SK-N-SH (cell line): Measurements from ENCODE around the gene ASB18. TPM values are rescaled to one million over a fixed set of nuclear protein-coding genes. Genes with fewer than 3 reads are reported as not detected.

Experiments used
- CTCF ChIA-PET: fragments of 300-600, 350-600 bp; formaldehyde crosslinking; extraction: SDS; loops from one replicate; lab custom pipeline; 2021; lab: Yijun Ruan, JAX
- POLR2A ChIA-PET: fragments of 350-600 bp; sonication (Branson Sonifier 250); formaldehyde crosslinking; extraction: SDS; loops from one replicate; lab custom pipeline; 2020; ENCODE audit warnings: antibody characterized with exemption, inconsistent platforms; lab: Yijun Ruan, JAX
- DNase-seq: peaks from one replicate; pipeline ENCODE4 v3.0.0; 2012
- H2AFZ ChIP-seq: fragments of 200-600 bp; sonication (generic); 2 replicates; pipeline ENCODE4 v1.8.1; 2016; ENCODE audit warnings: antibody characterized with exemption, mild to moderate bottlenecking, low read depth
- H3F3A ChIP-seq: fragments of 200-600 bp; sonication (generic); replicated peaks from 2 replicates; pipeline ENCODE3; 2016; ENCODE audit warnings: antibody characterized with exemption, mild to moderate bottlenecking; ENCODE audit not compliant: insufficient read depth
- H3K27ac ChIP-seq, 2 experiments: fragments of 200-500 bp in 1 of 2; fragments of 200-600 bp in 1 of 2; sonication (Bioruptor generic) in 1 of 2; sonication (generic), shearing (Covaris generic) in 1 of 2; 2 replicates each; pipeline versions ENCODE4 v1.5.1 to v1.6.1; 2014 to 2016; ENCODE audit warnings: low read depth in 2 of 2, inconsistent platforms in 1 of 2, low read length in 1 of 2, mild to moderate bottlenecking in 1 of 2, mixed read lengths in 1 of 2
- H3K27me3 ChIP-seq: fragments of 200-600 bp; sonication (generic), shearing (Covaris generic); 2 replicates; pipeline ENCODE4 v1.6.1; 2016; ENCODE audit warnings: mixed run types; ENCODE audit not compliant: insufficient read depth
- H3K36me3 ChIP-seq, 2 experiments: fragments of 200-500 bp in 1 of 2; fragments of 200-600 bp in 1 of 2; sonication (Bioruptor generic) in 1 of 2; sonication (generic) in 1 of 2; replicated peaks in 1 of 2; 2 replicates each; pipeline versions ENCODE3 to v1.5.1; 2014 to 2016; ENCODE audit warnings: low read length in 1 of 2, mild to moderate bottlenecking in 1 of 2; ENCODE audit not compliant: insufficient read depth in 2 of 2, control insufficient read depth in 1 of 2
- H3K4me1 ChIP-seq, 2 experiments: fragments of 200-500 bp in 1 of 2; fragments of 200-600 bp in 1 of 2; sonication (Bioruptor generic) in 1 of 2; sonication (generic), shearing (Covaris generic) in 1 of 2; 2 replicates each; pipeline versions ENCODE4 v1.5.1 to v1.6.1; 2014 to 2016; ENCODE audit warnings: low read depth in 1 of 2, low read length in 1 of 2, mixed run types in 1 of 2; ENCODE audit not compliant: insufficient read depth in 2 of 2, control insufficient read depth in 1 of 2
- H3K4me2 ChIP-seq: fragments of 200-600 bp; sonication (generic), shearing (Covaris generic); 2 replicates; pipeline ENCODE4 v1.6.1; 2017; ENCODE audit warnings: mixed run types
- H3K4me3 ChIP-seq, 2 experiments: fragments of 200-500 bp in 1 of 2; fragments of 200-600 bp in 1 of 2; sonication (Bioruptor generic) in 1 of 2; sonication (generic), shearing (Covaris generic) in 1 of 2; 2 replicates each; pipeline versions ENCODE4 v1.5.1 to v1.8.1; 2014 to 2016; ENCODE audit warnings: low read depth in 2 of 2, inconsistent platforms in 1 of 2, low read length in 1 of 2, mild to moderate bottlenecking in 1 of 2, mixed read lengths in 1 of 2, moderate library complexity in 1 of 2
- H3K79me2 ChIP-seq: fragments of 200-600 bp; sonication (generic); 2 replicates; pipeline ENCODE4 v1.8.1; 2017; ENCODE audit warnings: mild to moderate bottlenecking; ENCODE audit not compliant: insufficient read depth
- H3K9ac ChIP-seq: fragments of 200-600 bp; sonication (generic); 2 replicates; pipeline ENCODE4 v1.6.1; 2017; ENCODE audit warnings: mixed run types
- H3K9me2 ChIP-seq: fragments of 200-600 bp; sonication (generic); 2 replicates; pipeline ENCODE4 v1.6.1; 2017; ENCODE audit warnings: mixed run types
- H3K9me3 ChIP-seq: fragments of 200-600 bp; sonication (generic); 2 replicates; pipeline ENCODE4 v1.6.1; 2017; ENCODE audit warnings: mixed run types, mild to moderate bottlenecking, moderate library complexity
- H4K20me1 ChIP-seq: fragments of 200-600 bp; sonication (generic); 2 replicates; pipeline ENCODE4 v1.6.1; 2017; ENCODE audit warnings: mild to moderate bottlenecking, mixed run types; ENCODE audit not compliant: insufficient read depth
- CHD2 ChIP-seq: fragments of 150-350 bp; IDR thresholded peaks from 2 replicates; pipeline ENCODE4 v1.6.1; 2018; ENCODE audit warnings: low read length; ENCODE audit not compliant: partially characterized antibody
- ELF1 ChIP-seq: IDR thresholded peaks from 2 replicates; pipeline ENCODE4 v1.4.0; 2012
- EZH2phosphoT487 ChIP-seq: fragments of 200-600 bp; sonication (generic); IDR thresholded peaks from 2 replicates; pipeline ENCODE4 v1.6.1; 2017; ENCODE audit warnings: low read depth, mixed run types, mild to moderate bottlenecking, antibody characterized with exemption, moderate library complexity, borderline replicate concordance
- FOXJ3 ChIP-seq: sonication (generic); formaldehyde crosslinking; IDR thresholded peaks from 2 replicates; pipeline ENCODE4 v1.5.1; 2020; ENCODE audit warnings: mild to moderate bottlenecking, missing genetic modification reagents
- GATA2 ChIP-seq: sonication (generic); formaldehyde crosslinking; IDR thresholded peaks from 2 replicates; pipeline ENCODE4 v1.5.0; 2020; ENCODE audit warnings: mild to moderate bottlenecking, missing genetic modification reagents
- IRF3 ChIP-seq: fragments of 150-350 bp; IDR thresholded peaks from 2 replicates; pipeline ENCODE4 v1.6.1; 2016; ENCODE audit warnings: mild to moderate bottlenecking, low read depth, low read length
- NFIC ChIP-seq: IDR thresholded peaks from 2 replicates; pipeline ENCODE4 v1.4.0; 2012; ENCODE audit warnings: borderline replicate concordance
- PBX3 ChIP-seq: IDR thresholded peaks from 2 replicates; pipeline ENCODE4; 2012
- POLR2AphosphoS5 ChIP-seq: IDR thresholded peaks from 2 replicates; pipeline ENCODE4 v1.6.1; 2012; ENCODE audit warnings: low read depth, low read length
- REST ChIP-seq: IDR thresholded peaks from 2 replicates; pipeline ENCODE4 v1.6.1; 2012; ENCODE audit warnings: mild to moderate bottlenecking, low read depth, low read length, moderate library complexity
- RFX5 ChIP-seq: IDR thresholded peaks from 2 replicates; pipeline ENCODE4 v1.6.1; 2012; ENCODE audit warnings: mild to moderate bottlenecking, improper control_type of control experiment, low read length
- SMC3 ChIP-seq: IDR thresholded peaks from 2 replicates; pipeline ENCODE4 v1.6.1; 2012; ENCODE audit warnings: low read depth, low read length, improper control_type of control experiment
- TCF12 ChIP-seq: IDR thresholded peaks from 2 replicates; pipeline ENCODE4 v1.4.0; 2012
- TEAD4 ChIP-seq: IDR thresholded peaks from 2 replicates; pipeline ENCODE4 v1.4.0; 2012; ENCODE audit warnings: mild to moderate bottlenecking, borderline replicate concordance; ENCODE audit not compliant: insufficient read depth
- USF1 ChIP-seq: IDR thresholded peaks from 2 replicates; pipeline ENCODE4 v1.4.0; 2012; ENCODE audit warnings: low read depth, borderline replicate concordance
- USF2 ChIP-seq: fragments of 150-350 bp; IDR thresholded peaks from 2 replicates; pipeline ENCODE4 v1.6.1; 2017; ENCODE audit warnings: antibody characterized with exemption, low read length, low read depth, borderline replicate concordance
- WGBS: methylation state at CpG from one replicate; pipeline ENCODE4 v1.1.6; 2017; ENCODE audit warnings: low lambda C conversion rate; 5-methylcytosine and 5-hydroxymethylcytosine counted together
- polyA plus RNA-seq, 3 experiments: library from polyadenylated mRNA; depleted of rRNA; stranded (reverse); fragments of >200 nt; gene quantifications; 2 replicates each; pipeline ENCODE4 v1.2.3, GENCODE V29; 2012

Gene ASB18
- polyA plus RNA-seq, 1 of the 3 experiments (the other 2 are of a cell fraction), result not detected

GRCh38 chr2:236157815-236158498 lies 106.2 kb downstream of the ASB18 start:
- Histone ChIP-seq H3F3A (no peaks in the 10 kb centered on the region), H3K9me3 (no peaks in the 10 kb centered on the region), H3K36me3 (no peaks in the 10 kb centered on the region), H3K4me2 (no peak overlapping the region), H3K27ac (no peak overlapping the region), H3K27me3 (no peaks in the 10 kb centered on the region), H3K9ac (no peak overlapping the region), H3K4me1 (no peaks in the 10 kb centered on the region), H3K4me3 (no peak overlapping the region), H2AFZ (no peak overlapping the region), H3K79me2 (no peaks in the 10 kb centered on the region), H4K20me1 (no peaks in the 10 kb centered on the region), H3K9me2 (no peaks in the 10 kb centered on the region)
- no peak for TF ChIP-seq CHD2
- no peak for TF ChIP-seq USF1
- TF ChIP-seq EZH2phosphoT487, result no peak
- TF ChIP-seq TCF12, result no peak
- no peak for DNase-seq
- WGBS, result 74% methylated on average over 9 of the region's 10 CpGs
- CTCF ChIA-PET, result interaction anchor here (0.8 to 1.4 kb wide), 6 partner anchors 13 to 379 kb away, joined by 3 to 6 read pairs (median 4); no protein-coding TSS in a partner anchor
- POLR2A ChIA-PET, result no interaction called here

GRCh38 chr2:236157366-236157765 lies 106.8 kb downstream of the ASB18 start:
- H2AFZ ChIP-seq, result no peak overlapping the region
- H3K36me3 ChIP-seq, result no peaks in the 10 kb centered on the region
- DNase-seq, result no peak
- no peaks in the 10 kb centered on the region for H3K4me1 ChIP-seq
- no peaks in the 10 kb centered on the region for H3K79me2 ChIP-seq
- no peak overlapping the region for H3K4me2 ChIP-seq
- H4K20me1 ChIP-seq, result no peaks in the 10 kb centered on the region
- H3K9ac ChIP-seq, result no peak overlapping the region
- no peak for TF ChIP-seq SMC3
- no peak for TF ChIP-seq PBX3
- no peak for TF ChIP-seq REST
- no peak for TF ChIP-seq IRF3
- no peak for TF ChIP-seq USF2
- TF ChIP-seq EZH2phosphoT487, result no peak
- TF ChIP-seq FOXJ3 (CRISPR knock-in tag), result no peak
- TF ChIP-seq TCF12, result no peak
- no peak for TF ChIP-seq GATA2 (CRISPR knock-in tag)
- TF ChIP-seq TEAD4, result no peak
- no peak for TF ChIP-seq CHD2
- no peak for TF ChIP-seq ELF1
- no peak for TF ChIP-seq POLR2AphosphoS5
- no peak for TF ChIP-seq RFX5
- no peak for TF ChIP-seq NFIC
- TF ChIP-seq, all 33 proteins: peak for 0
- Histone ChIP-seq H3K4me3 (no peak overlapping the region), H3K9me2 (no peaks in the 10 kb centered on the region), H3K9me3 (no peaks in the 10 kb centered on the region), H3F3A (no peaks in the 10 kb centered on the region), H3K27ac (no peak overlapping the region), H3K27me3 (no peaks in the 10 kb centered on the region)
- ChIA-PET POLR2A (no interaction called here), CTCF (interaction anchor here (1.4 to 2.2 kb wide), 2 partner anchors 20 to 377 kb away, joined by 3 to 10 read pairs; no protein-coding TSS in a partner anchor)
- WGBS, result 72% methylated on average over 6 of the region's 6 CpGs
